ENCODE data around the gene USP24.
A peak's percentile ranks its signal among the peaks of the same experiment; 100 is the strongest.

The USP24 gene, protein sequence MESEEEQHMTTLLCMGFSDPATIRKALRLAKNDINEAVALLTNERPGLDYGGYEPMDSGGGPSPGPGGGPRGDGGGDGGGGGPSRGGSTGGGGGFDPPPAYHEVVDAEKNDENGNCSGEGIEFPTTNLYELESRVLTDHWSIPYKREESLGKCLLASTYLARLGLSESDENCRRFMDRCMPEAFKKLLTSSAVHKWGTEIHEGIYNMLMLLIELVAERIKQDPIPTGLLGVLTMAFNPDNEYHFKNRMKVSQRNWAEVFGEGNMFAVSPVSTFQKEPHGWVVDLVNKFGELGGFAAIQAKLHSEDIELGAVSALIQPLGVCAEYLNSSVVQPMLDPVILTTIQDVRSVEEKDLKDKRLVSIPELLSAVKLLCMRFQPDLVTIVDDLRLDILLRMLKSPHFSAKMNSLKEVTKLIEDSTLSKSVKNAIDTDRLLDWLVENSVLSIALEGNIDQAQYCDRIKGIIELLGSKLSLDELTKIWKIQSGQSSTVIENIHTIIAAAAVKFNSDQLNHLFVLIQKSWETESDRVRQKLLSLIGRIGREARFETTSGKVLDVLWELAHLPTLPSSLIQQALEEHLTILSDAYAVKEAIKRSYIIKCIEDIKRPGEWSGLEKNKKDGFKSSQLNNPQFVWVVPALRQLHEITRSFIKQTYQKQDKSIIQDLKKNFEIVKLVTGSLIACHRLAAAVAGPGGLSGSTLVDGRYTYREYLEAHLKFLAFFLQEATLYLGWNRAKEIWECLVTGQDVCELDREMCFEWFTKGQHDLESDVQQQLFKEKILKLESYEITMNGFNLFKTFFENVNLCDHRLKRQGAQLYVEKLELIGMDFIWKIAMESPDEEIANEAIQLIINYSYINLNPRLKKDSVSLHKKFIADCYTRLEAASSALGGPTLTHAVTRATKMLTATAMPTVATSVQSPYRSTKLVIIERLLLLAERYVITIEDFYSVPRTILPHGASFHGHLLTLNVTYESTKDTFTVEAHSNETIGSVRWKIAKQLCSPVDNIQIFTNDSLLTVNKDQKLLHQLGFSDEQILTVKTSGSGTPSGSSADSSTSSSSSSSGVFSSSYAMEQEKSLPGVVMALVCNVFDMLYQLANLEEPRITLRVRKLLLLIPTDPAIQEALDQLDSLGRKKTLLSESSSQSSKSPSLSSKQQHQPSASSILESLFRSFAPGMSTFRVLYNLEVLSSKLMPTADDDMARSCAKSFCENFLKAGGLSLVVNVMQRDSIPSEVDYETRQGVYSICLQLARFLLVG (N-terminal part only)

GRCh38 chr1:55215194-55216021 is at the start of gene USP24:
Gene USP24 (minus strand): TSS chr1:55215364. CDS start chr1:55215113, 251 bp downstream.
- intact Hi-C loops (cut with DNase I) = loop anchor here (5.0 kb wide), 1 partner anchor 62 kb away; no protein-coding TSS in a partner anchor
- DNase-seq = peak; percentile 55 to 95 (median 66)

DNA sequence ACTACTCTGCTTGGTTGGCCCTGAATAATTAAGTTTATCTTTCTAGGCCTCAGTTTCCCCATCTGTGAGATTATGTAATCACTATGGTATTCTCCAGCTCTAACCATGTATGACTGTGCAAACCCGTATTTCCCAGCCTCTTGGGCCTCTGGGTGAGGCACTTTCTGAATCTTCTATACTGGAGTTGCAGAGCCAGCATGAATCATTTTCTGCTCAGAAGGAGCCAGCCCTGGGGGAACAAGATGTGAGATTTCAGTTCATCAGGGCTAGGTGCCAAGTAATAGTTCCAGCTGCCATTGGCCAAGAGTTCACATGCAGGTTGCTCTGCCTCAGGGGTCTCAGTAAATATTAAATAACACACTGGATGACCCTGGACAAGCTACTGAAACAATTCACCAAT is 47.7 kb upstream of the USP24 start:
- intact Hi-C loops (cut with DNase I) = no loop called here
- no peak for DNase-seq

- no peak for DNase-seq
- intact Hi-C loops (cut with DNase I) = no loop called here
Observed at GRCh38 chr1:55259911-55260609, 44.9 kb upstream of the USP24 start.

- intact Hi-C loops (cut with DNase I) = no loop called here
- DNase-seq = no peak
Observed at GRCh38 chr1:55257958-55258357, 42.8 kb upstream of the USP24 start.

GRCh38 chr1:55255901-55256300 is 40.7 kb upstream of the USP24 start:
- intact Hi-C loops (cut with DNase I) = no loop called here
- DNase-seq = no peak

DNA sequence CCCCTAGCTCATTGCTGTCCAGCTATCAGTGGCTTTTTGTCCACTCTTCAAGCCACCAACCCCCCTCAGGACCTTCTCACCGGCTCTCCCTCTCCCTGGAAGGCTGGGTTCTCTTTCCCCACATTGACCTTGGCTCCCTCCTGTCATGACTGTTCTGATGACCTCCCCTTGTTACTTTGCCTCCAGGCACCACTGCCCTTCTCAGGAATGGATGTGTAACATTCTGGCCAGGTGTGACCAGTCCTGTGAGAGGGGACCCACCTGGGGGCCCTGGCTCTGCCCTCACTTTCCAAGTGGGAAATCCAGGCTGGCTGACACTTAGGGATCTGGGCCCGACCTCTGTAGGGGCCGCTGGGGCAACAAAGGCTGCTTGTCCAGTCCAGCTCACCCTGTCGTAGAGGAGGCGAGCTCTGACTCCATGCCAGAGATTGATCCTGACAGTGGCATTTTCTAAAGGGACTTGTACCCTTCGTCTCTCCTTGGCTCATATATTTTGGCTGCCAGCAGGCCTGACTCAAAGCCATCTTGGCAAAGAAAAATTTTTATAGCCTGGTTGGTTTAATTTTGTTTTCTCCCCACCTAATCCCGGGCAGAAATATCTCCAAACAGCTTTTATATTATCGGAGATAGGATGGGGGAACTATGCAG is 37.9 kb upstream of the USP24 start:
- DNase-seq = peak in 2 of 10 donors; percentile 16 to 73
- intact Hi-C loops (cut with DNase I) = no loop called here

DNA sequence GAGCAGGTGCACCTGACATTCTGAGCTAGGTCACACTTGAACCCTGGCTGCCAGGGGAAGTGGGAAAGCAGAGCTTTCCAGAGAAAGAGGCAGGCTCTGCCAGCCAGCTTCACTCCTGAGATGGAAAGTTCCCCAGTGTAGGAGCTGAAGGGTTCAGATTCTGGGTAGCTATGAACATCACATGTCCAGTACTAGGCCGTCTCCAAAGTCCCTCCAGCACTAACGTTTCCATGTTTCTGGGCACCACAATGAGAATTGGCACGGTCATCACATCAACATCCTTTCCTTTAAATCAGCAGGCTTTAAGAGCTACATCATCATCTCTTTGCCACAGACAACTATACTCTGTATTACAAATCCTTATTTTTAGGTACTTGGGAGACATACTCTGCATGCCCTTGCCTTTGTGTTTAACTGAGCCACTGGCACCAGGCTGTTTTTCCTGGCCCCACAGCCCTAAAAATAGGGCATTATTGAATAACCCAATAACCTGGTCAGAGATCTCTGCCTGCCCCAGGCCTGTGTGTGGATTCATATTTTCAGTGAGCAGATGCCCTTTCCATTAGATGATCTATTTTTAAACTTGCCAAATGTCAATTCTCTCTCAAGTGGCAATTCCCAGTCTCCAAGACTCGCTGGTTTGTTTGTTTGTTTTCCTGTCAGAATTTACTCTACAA is 35.4 kb upstream of the USP24 start:
- DNase-seq = no peak
- intact Hi-C loops (cut with DNase I) = no loop called here

DNA sequence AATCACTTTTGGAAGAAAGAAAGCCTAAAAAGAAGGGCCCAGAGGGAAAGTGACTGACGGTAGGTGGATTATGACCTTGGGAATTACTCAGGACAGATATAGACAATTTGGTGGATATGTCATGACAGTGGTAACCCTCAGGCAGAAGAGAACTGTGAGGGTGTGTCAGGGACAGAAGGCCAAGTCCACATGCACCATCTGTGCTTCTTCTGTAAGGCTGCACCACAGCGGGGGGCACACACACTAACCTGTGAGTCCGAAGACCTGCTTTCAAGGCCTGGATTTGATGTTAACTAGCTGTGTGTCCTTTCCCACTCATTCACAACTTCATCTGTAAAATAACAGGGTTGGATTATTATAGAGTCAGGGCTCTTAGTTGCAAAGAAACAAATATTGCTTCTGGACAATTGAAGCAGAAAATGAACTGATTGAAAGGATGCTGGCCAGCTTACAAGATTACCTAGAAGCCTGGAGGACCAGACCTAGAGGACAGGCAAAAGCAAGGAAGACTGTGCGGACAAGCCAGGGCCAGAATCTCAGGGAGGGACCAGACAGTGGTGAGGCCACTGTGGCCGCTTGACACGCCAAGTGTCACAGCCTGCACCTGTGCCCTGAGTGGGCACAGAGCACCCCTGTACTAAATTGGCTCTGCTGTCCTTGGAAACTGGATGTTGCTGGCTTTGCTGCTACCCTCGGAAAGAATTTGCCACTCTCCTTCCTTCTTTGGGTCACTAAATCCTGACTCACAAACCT is 34.7 kb upstream of the USP24 start:
- DNase-seq = peak in 1 of 10 donors; percentile 28
- intact Hi-C loops (cut with DNase I) = no loop called here

GRCh38 chr1:55246896-55247295 is 31.7 kb upstream of the USP24 start:
- DNase-seq = peak in 1 of 10 donors; percentile 31
- intact Hi-C loops (cut with DNase I) = no loop called here

DNA sequence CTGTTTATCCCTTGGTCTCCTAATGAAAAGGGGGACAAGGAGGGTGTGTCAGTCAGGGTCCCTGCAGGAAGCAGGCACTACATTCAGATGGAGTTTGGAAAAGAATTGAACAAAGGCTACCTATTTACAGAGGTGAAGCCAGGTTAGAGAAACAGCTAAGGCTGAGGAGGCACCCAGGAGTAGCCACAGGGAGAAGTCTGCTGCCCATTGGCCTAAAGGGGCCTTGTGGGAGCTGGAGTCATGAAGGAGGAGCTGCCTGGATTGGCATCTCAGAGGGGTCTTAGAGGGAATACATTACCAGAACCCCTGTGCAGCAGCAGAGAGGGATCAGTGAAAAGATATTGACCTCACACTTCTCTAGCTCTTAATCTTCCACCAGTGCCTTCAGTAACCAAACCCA is 31.2 kb upstream of the USP24 start:
- intact Hi-C loops (cut with DNase I) = no loop called here

GRCh38 chr1:55245781-55246180 is 30.6 kb upstream of the USP24 start:
- DNase-seq = no peak
- intact Hi-C loops (cut with DNase I) = no loop called here

More for the DNA sequence above, 31.2 kb upstream of the USP24 start:
- no peak for DNase-seq

- peak in 1 of 10 donors; percentile 39 for DNase-seq
- intact Hi-C loops (cut with DNase I) = no loop called here
Observed at GRCh38 chr1:55244476-55245099, 29.4 kb upstream of the USP24 start.

GRCh38 chr1:55243655-55244054 is 28.5 kb upstream of the USP24 start:
- DNase-seq = no peak
- intact Hi-C loops (cut with DNase I) = no loop called here

DNA sequence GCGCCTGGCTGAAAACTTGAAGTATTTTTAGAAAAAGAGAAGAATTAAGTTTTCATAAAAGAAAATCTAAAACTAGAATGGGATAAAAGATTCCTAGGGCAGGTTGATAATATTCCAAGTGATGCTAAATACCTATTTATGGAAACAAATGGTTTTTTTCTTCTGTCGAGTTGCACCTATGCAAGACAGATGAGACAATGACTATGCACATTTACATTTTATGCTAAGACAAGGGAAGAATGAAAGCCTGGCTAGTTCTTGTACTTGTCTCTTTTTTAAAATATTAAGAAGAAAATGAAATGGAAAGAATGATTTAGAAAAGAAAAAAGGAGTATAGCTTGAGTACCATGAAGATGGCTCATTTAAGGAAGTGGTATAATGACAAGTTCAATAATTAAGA is 24.4 kb upstream of the USP24 start:
- intact Hi-C loops (cut with DNase I) = no loop called here
- no peak for DNase-seq

- intact Hi-C loops (cut with DNase I) = no loop called here
- DNase-seq = no peak
Observed at GRCh38 chr1:55235722-55236121, 20.6 kb upstream of the USP24 start.

- no peak for DNase-seq
- intact Hi-C loops (cut with DNase I) = no loop called here
Observed at GRCh38 chr1:55234016-55234415, 18.9 kb upstream of the USP24 start.

Measured in posterior cingulate gyrus (tissue), 11 donors.